Activated CD4-positive, alpha-beta T cell treated with anti-CD3 and anti-CD28 coated beads for 36 hours (primary cell): ENCODE results near the gene POLR2B. TPM values are rescaled to one million over a fixed set of nuclear protein-coding genes. Genes with fewer than 3 reads are reported as not detected.

Experiments used
- total RNA-seq, 2 experiments: library from RNA; stranded (reverse); gene quantifications; one replicate each; pipeline ENCODE4 v1.2.3, GENCODE V29; 2021

POLR2B gene
- total RNA-seq, 2 experiments from 2014 or later, result 108 to 133 TPM

Other genes with a start within 250 kb of the POLR2B start
- 1 to 10 TPM; 1.3 to 1.9 TPM for gene SPINK2, start 157.2 kb upstream of the POLR2B start, total RNA-seq
- 10 to 100 TPM; 44.0 to 44.9 TPM for gene REST, start 71.0 kb upstream of the POLR2B start, total RNA-seq
- 10 to 100 TPM; 24.9 to 31.5 TPM for gene NOA1, start 1.3 kb upstream of the POLR2B start, total RNA-seq
- not detected for gene IGFBP7, start 131.5 kb downstream of the POLR2B start, total RNA-seq